ENCODE results near the gene HSPB7.
"Not testable (repeated sequence)": the region's sequence is repeated elsewhere in the genome, so short reads cannot be mapped to it uniquely, and the experiment has no call there.

Gene HSPB7

DNA sequence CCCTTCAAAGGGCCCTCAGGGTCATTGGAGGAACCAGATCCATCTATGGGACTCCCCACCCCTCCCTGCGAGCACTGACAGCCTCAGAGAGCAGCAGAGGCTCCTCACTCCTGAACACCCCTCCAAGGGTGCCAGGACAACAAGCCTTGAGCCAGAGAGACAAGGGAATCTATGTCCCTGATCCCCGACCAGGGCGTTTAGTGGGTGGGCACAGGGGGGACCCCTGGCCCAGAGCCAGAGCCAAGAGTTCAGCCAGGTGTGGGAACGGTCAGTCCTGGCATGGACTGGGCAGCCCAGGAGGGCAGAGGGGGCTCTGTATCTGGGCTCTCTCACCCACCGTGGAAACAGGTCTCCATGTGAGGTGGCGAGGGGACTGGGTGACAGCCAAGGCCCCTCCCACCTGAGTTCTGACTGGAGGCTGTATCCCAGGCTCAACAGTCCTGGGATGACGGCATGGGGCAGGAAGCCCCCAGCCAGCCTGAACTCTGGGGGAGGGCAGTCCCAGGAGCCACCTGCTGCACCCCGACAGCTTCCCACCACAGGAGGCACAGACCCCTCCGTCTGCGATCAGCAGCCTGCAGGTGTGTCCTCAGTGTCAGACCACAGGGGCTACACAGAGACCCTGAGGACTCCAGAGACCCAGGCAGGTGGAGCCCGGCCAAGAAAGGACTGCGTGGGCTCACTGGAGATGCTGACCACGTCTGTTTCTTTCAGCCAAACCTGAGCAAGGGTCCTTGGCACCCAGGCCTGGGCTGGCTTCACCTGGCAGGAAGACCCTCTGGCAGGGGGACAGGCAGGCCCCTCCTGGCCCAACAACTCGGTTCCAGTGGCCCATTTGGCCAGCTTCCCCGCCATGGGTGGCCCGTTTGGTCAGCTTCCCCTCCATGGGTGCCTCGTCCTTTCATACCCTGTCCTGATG, 25.0 kb downstream of the HSPB7 start:
- no peak for TF ChIP-seq POLR2AphosphoS5 (IDR thresholded peaks at IDR 0.05; ENCODE audit: low read depth, low read length)
- DNase-seq (ENCODE audit: insufficient read length) (no peak), FAIRE-seq (no peak)

DNA sequence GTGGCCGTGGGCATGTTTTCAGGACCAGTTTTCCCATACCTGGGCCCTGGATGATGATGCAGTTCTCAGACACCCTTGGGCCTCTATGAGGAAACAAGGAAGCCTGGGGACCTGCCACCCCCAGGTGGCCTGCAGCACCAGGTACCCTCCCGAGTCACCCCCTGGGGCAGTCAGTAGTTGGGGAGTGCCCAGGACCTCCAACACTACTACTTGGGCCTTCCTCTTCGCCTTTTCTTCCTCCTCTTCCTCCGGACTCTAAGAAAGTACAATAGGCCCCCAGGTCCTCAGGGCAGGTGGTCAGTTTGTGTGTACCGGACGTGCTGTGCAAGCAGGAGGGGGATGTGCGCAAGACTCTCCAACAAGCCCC, 25.7 kb downstream of the HSPB7 start:
- no peak for FAIRE-seq

DNA sequence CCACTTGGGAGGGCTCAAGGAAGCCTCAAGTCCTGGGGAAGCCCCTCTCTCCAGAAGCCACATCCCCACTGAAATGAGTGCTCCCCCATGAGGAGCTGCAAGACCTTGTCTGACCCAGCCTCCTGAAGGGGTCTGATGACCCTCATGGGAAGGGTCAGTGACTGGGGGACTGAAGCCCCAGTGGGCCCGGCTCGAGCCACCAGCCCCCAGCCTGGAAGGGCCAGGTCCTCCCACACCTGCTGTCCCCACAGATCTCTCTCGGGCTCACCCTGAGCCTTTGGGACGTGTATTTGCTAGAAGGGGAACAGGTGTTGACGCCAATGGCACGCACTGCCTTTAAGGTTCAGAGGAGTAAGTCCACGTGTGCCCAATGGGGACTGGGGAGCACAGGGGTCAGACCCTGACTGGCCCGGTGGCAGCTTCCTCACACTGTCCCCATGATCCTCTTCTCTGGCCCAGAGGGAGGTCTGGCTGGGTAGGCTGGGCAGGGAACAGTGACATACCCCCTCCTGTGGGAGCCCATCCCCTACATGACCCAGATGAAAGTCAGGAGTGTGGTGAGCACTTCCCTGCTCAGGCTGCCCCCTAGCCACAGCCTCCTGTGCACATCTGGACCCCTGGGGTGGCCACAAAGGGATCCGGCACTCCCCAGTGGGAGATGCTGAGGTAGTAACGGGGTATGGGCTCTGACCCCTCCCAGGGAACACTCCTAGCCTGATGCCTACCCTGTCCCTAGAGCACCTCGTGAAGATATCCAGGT, 26.2 kb downstream of the HSPB7 start:
- DNase-seq (ENCODE audit: insufficient read length) (no peak), FAIRE-seq (no peak)
- TF ChIP-seq POLR2A (IDR thresholded peaks at IDR 0.05; ENCODE audit: low read depth, low read length) (no peak), POLR2AphosphoS5 (IDR thresholded peaks at IDR 0.05; ENCODE audit: low read depth, low read length) (no peak), TAF1 (IDR thresholded peaks at IDR 0.05; ENCODE audit: borderline replicate concordance, low read depth, low read length) (no peak)

More for the DNA sequence above, 25.7 kb downstream of the HSPB7 start:
- no peak for DNase-seq (ENCODE audit: insufficient read length)
- TF ChIP-seq TAF1 (IDR thresholded peaks at IDR 0.05; ENCODE audit: borderline replicate concordance, low read depth, low read length) (no peak), POLR2A (IDR thresholded peaks at IDR 0.05; ENCODE audit: low read depth, low read length) (no peak), POLR2AphosphoS5 (IDR thresholded peaks at IDR 0.05; ENCODE audit: low read depth, low read length) (no peak)

DNA sequence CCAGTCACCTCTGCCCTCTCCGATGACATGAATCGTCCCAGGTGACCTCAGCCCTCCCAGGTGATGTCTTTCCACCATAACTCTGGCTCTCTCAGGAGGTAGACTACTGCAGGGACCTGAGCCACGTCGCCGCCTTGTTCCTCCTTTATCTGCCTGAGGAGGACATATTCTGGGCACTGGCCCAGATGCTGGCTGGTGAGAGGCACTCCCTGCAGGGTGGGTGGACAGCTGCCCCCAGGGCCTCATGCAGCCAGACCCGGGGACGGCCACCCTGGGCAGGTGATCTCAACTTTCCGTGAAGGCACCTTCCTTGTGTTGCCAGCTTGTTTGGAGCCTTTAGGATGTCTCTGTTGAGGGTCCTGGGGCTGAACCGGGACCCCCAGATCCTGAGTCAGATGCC, 28.1 kb downstream of the HSPB7 start:
- no peak for FAIRE-seq
- no peak for DNase-seq (ENCODE audit: insufficient read length)
- TF ChIP-seq POLR2AphosphoS5 (IDR thresholded peaks at IDR 0.05; ENCODE audit: low read depth, low read length) (no peak), POLR2A (IDR thresholded peaks at IDR 0.05; ENCODE audit: low read depth, low read length) (no peak), TAF1 (IDR thresholded peaks at IDR 0.05; ENCODE audit: borderline replicate concordance, low read depth, low read length) (no peak)

DNA sequence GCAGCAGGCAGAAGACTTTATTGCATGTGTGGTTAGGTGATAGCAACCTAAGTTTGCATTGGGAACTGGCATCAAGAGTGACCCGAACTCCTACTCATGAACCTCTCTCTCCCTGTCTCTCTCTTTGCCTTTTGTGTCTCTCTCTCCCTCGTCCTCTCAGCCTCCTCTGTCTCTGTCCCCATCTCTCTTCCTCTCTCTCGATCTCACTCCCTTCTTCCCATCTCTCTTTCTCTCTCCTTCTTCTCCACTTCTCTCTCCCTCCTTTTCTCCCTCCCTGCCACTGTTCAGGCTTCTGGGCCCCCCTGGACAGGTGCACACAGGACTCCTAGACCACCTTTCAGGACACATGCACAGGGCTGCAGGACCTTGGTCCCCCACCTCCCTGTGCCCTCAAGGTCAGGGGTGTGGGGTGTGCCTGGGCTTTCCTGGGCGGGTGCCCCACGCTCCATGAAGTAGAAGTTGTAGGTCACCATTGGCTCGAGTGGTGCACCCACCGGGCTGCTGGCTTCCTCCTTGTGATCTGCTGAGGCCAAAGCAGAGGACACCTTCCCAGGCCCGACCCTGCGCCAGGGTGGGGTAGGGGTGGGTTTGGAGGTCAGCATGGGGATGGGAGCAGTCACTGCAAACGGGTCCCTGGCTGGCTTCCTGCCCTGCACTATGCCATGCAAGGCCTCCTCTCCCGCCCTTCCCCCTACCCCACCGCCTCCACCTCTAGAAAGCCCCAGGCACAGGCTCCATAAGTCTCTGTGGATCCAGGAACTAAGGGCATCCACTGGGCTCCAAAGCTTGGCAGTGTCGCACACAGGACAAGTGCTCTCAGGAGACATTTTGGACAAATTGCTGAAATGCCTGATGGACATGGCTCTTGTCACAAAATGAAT, 28.7 kb downstream of the HSPB7 start:
- no peak for DNase-seq (ENCODE audit: insufficient read length)
- TF ChIP-seq TAF1 (IDR thresholded peaks at IDR 0.05; ENCODE audit: borderline replicate concordance, low read depth, low read length) (no peak), POLR2AphosphoS5 (IDR thresholded peaks at IDR 0.05; ENCODE audit: low read depth, low read length) (no peak), POLR2A (IDR thresholded peaks at IDR 0.05; ENCODE audit: low read depth, low read length) (no peak)
- no peak for FAIRE-seq

DNA sequence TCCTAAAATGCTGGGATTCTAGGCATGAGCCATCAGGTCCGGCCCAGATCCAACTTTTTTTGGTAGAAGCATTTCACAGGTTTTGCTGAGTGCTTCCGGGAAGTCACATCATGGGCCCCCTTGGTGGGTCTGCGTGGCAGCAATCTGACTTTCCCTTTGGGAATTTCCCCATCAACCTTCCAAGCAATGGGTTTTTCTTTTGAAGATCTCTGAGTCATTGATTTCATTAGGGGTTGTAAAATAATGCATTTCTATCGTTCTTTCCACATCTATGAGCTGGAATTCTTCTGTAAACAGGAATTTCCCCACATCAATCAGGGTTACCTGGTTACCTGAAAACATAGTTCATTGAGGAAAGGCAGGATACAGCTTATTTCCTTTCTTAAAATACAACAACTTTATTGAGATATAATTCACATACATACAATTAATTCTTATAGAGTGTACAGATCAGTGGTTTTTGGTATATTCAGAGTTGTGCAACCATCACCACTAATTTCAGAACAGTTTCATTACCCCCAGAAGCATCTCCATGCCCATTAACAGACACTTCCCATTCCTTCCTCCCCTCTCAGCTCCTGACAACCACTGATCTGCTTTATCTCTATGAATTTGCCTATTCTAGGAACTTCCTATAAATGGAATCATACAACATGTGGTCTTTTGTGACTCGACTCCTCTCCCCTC, 32.1 kb downstream of the HSPB7 start:
- FAIRE-seq: no peak
- no peak for DNase-seq (ENCODE audit: insufficient read length)
- TF ChIP-seq TAF1 (IDR thresholded peaks at IDR 0.05; ENCODE audit: borderline replicate concordance, low read depth, low read length): no peak
- no peak for TF ChIP-seq POLR2AphosphoS5 (IDR thresholded peaks at IDR 0.05; ENCODE audit: low read depth, low read length)
- TF ChIP-seq POLR2A (IDR thresholded peaks at IDR 0.05; ENCODE audit: low read depth, low read length): no peak

DNA sequence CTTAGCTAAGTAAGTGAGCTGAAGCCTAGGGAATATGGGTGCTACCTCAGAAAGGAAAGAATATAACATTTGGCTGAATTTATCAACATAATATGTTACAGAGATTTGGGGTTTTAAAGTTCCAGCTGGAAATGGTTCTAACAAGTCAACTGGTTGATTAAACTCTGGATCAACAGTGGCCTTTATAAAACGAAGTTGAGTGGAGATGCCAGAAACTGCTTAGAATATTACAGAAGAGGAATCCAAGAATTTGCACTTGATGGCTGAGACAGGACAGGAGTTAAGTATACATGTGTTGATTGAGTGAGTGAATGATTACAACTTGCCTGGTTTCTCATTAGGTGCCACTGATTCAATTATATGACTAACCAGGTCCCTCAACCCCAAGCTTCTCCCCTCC, 34.6 kb downstream of the HSPB7 start:
- FAIRE-seq (no peak), DNase-seq (ENCODE audit: insufficient read length) (no peak)
- TF ChIP-seq TAF1 (IDR thresholded peaks at IDR 0.05; ENCODE audit: borderline replicate concordance, low read depth, low read length): no peak
- TF ChIP-seq POLR2AphosphoS5 (IDR thresholded peaks at IDR 0.05; ENCODE audit: low read depth, low read length): no peak
- TF ChIP-seq POLR2A (IDR thresholded peaks at IDR 0.05; ENCODE audit: low read depth, low read length): no peak

DNA sequence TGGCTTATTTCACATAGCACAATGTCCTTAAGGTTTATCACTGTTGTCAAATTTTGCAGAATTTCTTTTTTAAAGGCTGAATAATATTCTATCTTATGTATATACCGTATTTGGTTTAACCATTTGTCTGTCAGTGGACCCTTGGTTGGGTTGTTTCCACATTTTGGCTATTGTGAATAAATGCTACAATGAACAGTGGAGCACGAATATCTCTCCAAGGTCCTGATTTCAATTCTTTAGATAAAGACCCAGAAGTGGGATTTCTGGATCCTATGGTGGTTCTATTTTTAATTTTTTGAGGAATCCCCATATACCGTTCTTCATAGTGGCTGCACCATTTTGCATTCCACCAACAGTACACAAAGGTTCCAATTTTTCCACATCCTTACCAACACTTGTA, 36.2 kb downstream of the HSPB7 start:
- DNase-seq (ENCODE audit: insufficient read length) (no peak), FAIRE-seq (no peak)
- TF ChIP-seq TAF1 (IDR thresholded peaks at IDR 0.05; ENCODE audit: borderline replicate concordance, low read depth, low read length): no peak
- no peak for TF ChIP-seq POLR2A (IDR thresholded peaks at IDR 0.05; ENCODE audit: low read depth, low read length)
- no peak for TF ChIP-seq POLR2AphosphoS5 (IDR thresholded peaks at IDR 0.05; ENCODE audit: low read depth, low read length)

DNA sequence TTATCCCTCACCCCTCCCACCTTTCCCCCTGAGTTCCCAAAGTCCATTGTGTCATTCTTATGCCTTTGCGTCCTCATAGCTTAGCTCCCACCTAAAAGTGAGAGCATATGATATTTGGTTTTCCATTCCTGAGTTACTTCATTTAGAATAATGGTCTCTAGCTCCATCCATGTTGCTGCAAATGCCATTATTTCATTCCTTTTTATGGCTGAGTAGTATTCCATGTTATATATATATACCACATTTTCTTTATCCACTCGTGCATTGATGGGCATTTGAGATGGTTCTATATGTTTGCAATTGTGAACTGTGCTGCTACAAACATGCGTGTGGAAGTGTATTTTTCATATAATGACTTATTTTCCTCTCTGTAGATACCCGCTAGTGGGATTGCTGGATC, 39.9 kb downstream of the HSPB7 start:
- not testable (repeated sequence) for FAIRE-seq; DNase-seq (ENCODE audit: insufficient read length)

DNA sequence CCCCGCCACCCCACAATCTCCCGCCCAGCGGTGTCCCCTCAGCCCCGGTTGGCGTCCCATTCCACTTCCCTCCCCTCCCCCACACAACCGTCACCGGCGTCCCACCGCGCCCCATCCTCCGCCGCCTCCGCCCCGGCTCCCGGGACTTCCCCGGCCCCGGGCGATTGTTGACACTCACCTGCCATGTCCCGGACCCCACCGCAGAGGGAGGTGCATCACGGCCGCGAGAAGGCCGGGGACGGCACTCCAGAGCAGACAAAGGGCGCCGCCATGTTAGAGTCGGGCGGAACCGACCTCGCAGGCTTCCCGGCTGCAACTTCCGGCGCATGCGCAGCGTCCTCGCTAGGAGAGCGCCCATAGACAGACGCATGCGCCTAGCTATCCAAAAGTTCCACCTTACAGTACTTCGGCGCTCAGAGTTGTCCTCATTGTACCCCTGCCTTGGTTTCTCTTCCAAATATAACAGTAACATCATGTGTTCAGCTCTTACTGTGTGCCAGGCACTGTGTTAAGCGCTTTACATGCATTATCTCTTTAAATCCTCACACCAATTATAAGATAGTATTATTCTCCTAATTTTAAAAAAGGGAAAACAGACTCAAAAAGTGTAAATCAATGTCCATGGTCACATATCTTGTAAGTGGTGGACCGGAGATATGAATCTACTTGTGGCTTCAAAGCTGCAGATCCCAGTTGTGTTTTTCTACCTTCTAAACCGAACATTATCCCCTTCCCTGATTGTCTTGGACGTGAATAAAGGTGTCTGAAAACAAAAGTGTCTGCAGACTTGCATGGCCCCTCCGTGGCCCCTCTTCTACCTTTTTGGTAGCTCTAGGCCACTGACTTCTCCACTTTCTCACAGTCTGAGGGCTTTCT, 41.8 kb downstream of the HSPB7 start, which contains the start of gene ZBTB17:
ZBTB17 (minus strand) TSS at position 297 of the 876 bp plus-strand sequence. CDS start 27,606 bp downstream, outside the sequence.
- peak; percentile 29; the same call in 1 of the 2 replicates for TF ChIP-seq POLR2AphosphoS5 (IDR thresholded peaks at IDR 0.05; ENCODE audit: low read depth, low read length)
- TF ChIP-seq TAF1 (IDR thresholded peaks at IDR 0.05; ENCODE audit: borderline replicate concordance, low read depth, low read length): peak; percentile 76; the same call in 1 of the 2 replicates
- TF ChIP-seq POLR2A (IDR thresholded peaks at IDR 0.05; ENCODE audit: low read depth, low read length): peak; percentile 39; the same call in 1 of the 2 replicates
- DNase-seq (ENCODE audit: insufficient read length) (peak; percentile 89), FAIRE-seq (peak; percentile 98)
